Posterior vena cava (tissue), 2 donors: Measurements from ENCODE around the gene FMO5. TPM values are rescaled to one million over a fixed set of nuclear protein-coding genes. Genes with fewer than 3 reads are reported as not detected.
A peak's percentile ranks its signal among the peaks of the same experiment; 100 is the strongest.
"Not testable (repeated sequence)": the region's sequence is repeated elsewhere in the genome, so short reads cannot be mapped to it uniquely, and the experiment has no call there.

Experiments used
- DNase-seq: peaks from one replicate; pipeline ENCODE4 v3.0.0-alpha.2; 2020; ENCODE audit warnings: low spot score
- intact Hi-C, 2 donors: fragments of 100-400 bp; cut with DNase I; formaldehyde crosslinking; loops; one replicate each; pipeline versions ENCODE4 v1.14.1 to v1.14.2; 2022 to 2023
- total RNA-seq, 2 donors: library from RNA; stranded (reverse); fragmentation: NEBNext Ultra II Directional; extraction: Animal tissue kit (Norgen Biotek cat#: 25700); gene quantifications; one replicate each; pipeline ENCODE4 v1.2.1, GENCODE V29; 2021
- donor health status: DM: yes; HTN: yes; CAD: no.
- donor health status: DM: yes; HTN: yes; CAD: no.

FMO5 gene
- total RNA-seq, 2 donors from 2014 or later = 2.4 to 3.1 TPM

DNA sequence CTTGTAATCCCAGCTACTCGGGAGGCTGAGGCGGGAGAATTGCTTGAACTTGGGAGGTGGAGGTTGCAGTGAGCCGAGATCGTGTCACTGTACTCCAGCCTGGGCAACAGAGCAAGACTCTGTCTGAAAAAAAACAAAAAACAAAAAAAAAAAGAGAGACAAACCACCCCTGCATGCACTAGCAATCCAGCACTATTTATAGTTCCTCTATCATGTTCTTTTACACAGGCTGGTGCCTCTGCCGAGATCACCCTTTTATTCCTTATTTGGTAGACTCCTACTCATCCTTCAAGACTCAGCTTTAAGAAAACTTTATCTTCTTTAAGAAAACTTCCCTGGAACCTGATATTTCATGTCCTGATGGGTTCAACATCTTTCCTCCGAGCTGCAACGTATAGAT, 10.8 kb downstream of the FMO5 start:
- intact Hi-C loops = no loop called here
- DNase-seq = no peak

- DNase-seq = no peak
- intact Hi-C loops = no loop called here
Measured at GRCh38 chr1:147213271-147213670, 11.9 kb downstream of the FMO5 start.

DNA sequence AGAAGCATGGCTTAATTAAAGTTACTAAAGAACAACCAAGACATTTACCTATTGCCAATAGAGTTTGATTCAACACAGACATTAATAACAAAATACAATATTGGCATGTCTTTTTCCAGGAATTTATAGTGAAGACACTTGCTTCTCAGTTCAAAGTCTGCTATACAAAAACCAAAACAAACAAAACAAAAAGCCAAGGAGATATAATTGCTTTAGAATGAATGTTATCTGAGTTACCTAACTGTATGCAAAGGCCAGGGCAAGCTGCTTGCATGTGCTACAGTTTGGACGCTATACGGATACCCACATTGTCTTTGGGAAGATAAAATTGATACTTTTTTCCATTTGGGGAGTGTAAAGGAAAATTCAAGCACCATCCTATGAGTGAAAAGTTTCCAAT, 13.6 kb downstream of the FMO5 start:
- intact Hi-C loops = loop anchor here in 1 of 2 donors (2.0 kb wide), 1 partner anchor 45 kb away; no protein-coding TSS in a partner anchor

DNA sequence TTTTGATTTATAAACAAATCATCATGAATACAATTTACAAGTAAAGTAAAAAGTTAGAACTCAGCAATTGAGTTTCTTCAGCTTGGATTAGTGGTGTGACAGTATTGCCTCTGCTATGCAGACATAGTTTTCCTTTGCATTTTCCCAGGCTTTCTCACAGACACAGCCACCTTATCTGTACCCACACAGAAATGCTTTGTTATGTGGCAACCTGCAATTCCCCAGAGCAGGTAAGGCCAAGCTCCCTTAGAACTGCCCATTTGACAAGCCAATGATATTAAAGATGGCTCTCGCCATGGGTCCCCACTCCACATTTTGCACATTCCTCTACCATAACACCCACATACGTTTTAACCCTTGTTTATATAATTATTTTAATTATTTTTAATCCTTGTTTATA, 14.2 kb downstream of the FMO5 start:
- DNase-seq = no peak
- intact Hi-C loops = loop anchor here in 1 of 2 donors (2.0 kb wide), 1 partner anchor 46 kb away; no protein-coding TSS in a partner anchor

More for the DNA sequence above, 13.6 kb downstream of the FMO5 start:
- no peak for DNase-seq

DNA sequence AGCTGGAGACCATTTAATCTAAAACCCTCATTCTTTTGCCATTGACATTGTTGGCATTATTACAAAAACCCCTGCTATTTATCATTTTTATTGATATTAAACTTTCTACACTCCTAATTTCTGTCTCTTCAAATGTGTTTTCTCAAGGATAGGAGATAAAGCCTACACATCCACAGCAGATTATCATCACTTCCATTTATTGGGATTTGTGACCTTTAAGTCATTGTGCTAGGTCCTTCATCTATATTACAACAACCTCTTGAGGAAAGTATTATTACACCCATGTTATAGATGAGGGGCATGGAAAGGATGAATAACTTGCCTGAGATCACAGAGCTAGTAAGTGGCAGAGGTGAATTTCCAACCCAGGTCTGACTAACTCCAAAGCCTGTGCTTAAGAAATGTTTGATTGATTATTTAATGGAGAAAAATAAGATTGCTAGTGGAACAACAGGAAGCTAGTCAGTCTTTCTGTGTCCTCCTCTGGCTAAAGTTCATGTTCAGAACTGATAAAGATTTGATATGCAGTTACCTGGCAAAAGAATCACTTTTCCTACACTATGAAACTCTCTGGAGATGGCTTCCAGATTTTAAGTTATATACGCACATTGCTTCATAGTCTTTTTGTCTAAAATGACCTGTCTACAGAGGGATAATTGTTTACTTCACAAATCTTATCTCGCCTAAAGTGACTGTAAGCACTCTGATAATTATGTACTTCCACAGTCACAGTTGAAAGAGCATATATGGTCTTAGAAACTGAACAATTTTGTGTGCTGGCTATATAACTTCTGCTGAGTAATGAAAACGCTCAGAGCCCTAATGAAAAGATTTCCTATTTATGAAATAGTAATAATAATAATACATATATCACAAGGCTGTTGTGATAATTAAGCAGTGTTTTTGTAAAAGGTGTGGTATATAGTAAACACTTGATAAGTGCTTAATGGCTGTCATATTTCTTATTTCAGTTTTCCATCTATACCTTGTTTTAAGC, 15.0 kb downstream of the FMO5 start:
- intact Hi-C loops = loop anchor here in 1 of 2 donors (2.0 kb wide), 1 partner anchor 47 kb away; no protein-coding TSS in a partner anchor
- no peak for DNase-seq

DNA sequence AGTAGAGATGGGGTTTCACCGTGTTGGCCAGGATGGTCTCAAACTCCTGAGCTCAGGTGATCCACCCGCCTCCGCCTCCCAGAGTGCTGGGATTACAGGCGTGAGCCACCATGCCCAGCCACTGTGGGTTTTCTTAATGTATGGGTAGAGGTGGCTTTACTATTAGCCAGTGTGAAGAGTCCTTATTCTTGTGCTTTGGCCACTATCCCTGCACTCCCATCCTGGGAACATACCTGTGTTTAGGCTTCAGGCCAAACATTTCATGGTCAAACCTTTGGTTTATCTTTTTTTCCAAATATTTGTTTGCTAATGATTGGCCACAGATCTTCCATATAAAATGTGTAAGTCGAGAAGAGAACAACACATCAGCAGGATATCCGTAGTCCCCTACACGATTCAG, 16.5 kb downstream of the FMO5 start:
- intact Hi-C loops = no loop called here
- DNase-seq = no peak

GRCh38 chr1:147207192-147207591, 17.9 kb downstream of the FMO5 start:
- no peak for DNase-seq

DNA sequence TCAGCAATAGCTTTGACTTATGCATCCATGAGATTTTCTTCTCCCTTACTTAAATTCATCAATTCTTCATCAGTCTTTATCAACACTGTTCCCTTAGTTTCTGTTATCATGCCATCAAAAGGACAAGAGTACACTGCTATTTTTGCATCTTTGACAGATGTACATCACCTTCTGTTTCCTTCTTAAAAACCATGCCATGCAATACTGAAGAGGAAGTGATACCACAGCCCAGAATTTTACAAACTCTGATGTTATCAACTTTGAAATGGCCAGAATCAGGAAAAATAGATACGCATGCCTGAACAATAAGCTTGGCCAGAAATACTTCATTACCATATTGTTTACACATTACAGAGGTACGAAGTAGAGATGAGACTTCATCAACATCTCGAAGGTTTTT, 21.1 kb downstream of the FMO5 start:
- no peak for DNase-seq
- intact Hi-C loops = no loop called here

More at GRCh38 chr1:147207192-147207591, 17.9 kb downstream of the FMO5 start:
- intact Hi-C loops = no loop called here

GRCh38 chr1:147202576-147202975, 22.6 kb downstream of the FMO5 start:
- DNase-seq = no peak
- intact Hi-C loops = no loop called here

DNA sequence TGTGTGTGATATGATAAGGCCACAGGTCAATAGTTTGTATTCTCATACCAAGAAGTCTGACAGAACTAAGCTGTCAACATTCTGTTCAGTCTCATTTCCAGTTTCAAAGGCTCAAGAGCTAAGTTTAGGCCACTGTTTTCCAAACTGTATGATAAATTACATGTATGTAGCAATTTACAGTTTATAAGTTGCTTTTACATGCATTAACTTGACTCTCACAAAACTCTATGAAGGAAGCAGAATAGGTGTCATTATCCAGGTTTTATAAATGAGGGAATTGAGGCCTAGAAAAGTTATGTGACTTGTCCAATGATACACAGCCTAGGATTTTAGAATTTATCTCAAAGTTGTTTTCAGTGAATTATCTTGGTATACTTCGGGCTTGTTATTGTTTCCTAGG, 23.4 kb downstream of the FMO5 start:
- intact Hi-C loops = no loop called here
- no peak for DNase-seq

- intact Hi-C loops = no loop called here
- no peak for DNase-seq
Measured at GRCh38 chr1:147201276-147201675, 23.9 kb downstream of the FMO5 start.

GRCh38 chr1:147197324-147197723, 27.8 kb downstream of the FMO5 start:
- intact Hi-C loops, DNase-seq: not testable (repeated sequence)

DNA sequence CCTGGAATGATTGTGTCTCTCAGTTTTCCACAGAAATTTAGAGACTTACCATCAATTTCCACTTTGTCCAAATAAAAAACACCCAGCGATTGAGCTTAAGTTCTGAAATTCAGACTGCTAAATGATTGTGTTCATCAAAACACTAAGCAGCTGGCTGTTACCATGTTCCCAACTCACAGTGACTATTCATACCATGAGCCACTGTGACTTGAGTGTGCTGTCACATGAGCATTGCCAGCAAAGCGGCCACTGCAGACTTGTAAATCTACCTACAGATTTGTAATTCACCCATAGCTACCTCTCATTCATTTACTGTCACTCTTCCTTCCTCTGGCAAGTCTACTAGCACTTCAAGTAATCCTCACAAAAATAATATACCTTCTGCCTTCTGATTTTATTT, 35.6 kb downstream of the FMO5 start:
- intact Hi-C loops = no loop called here
- DNase-seq = no peak

DNA sequence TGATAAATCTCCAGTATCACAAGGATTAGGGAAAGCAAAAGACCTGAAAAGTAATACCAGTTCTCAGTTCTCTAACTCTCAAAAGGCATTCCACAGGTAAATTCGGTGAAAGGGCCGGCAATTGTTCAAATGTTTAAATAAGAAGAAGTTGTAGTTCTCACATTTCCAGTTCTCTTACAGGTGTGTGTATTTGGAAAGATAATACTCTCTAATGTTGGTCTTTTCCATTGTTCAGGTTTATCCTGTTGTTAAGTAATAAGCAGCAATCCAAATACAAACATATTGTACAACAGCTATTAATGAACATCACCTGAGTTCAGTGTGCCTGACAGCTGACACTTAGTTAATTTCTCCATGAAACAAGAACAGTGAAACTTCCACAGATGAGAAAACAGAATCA, 39.7 kb downstream of the FMO5 start:
- no peak for DNase-seq
- intact Hi-C loops = no loop called here

- intact Hi-C loops = no loop called here
Measured at GRCh38 chr1:147177611-147178380, 47.3 kb downstream of the FMO5 start.

DNA sequence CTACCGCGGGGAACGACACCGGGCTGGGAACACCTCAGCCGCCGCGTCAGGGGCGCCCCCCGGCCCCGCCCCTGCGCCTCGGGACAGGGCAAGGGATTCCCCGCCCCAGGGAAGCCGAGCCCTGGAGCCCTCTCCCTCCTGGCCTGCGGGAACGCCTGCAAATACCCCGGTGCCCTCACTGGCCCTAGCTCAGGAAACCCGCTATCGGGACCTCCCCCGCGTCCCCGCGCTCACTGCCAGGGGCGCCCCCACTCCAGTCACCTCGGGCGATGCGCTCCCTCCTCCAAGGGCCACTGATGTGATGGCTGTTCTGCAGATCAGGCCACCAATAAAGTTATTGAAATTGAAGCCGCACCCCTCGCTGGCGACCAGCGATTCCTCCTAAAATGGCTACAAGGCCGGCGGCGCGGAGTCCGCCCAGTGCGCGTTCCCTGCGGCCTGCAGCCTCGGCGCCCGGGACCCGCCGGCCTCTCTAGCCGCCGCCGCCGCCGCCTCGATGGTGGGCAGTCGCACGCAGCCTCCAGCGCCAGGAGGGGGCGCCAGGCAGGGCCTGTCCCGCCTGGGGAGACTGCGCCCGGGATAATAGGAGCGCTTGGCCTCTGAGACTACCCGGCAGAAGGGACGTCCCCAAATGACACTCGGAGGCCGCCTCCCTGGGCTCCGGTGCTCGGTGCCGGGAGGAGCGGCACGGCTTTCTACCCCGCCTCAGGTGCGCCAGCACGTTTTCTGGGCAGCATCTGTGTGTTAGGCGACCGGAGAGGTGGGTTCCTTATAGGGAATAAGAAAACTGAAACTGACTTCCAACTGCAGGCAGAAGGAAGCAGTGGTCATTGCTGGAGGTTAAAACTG, 52.7 kb downstream of the FMO5 start, which contains the start of gene PRKAB2:
PRKAB2 (minus strand) TSS at position 303 of the 849 bp plus-strand sequence. CDS start 326 bp downstream, outside the sequence.
- intact Hi-C loops = loop anchor here (2.0 to 5.0 kb wide), 2 partner anchors 70 kb away; partner anchors contain the start of gene CHD1L (in 2 of the 2)
- peak; percentile 99 for DNase-seq

More at GRCh38 chr1:147177611-147178380, 47.3 kb downstream of the FMO5 start:
- DNase-seq = no peak

GRCh38 chr1:147171399-147172167, 53.6 kb downstream of the FMO5 start:
- DNase-seq = no peak
- intact Hi-C loops = loop anchor here (2.0 to 5.0 kb wide), 2 partner anchors 71 kb away; partner anchors contain the start of gene CHD1L (in 2 of the 2)
